K562 (cell line): ENCODE measurements around the gene ENOSF1.

Experiments used
- CREB3L1 ChIP-seq: fragments of 450-650 bp; IDR thresholded peaks from 2 replicates; pipeline ENCODE4 v1.6.1; 2014; ENCODE audit warnings: low read depth, mild to moderate bottlenecking, moderate library complexity, borderline replicate concordance
- EP300 ChIP-seq: IDR thresholded peaks from 2 replicates; pipeline ENCODE4 v1.6.1; 2012; ENCODE audit warnings: low read length, improper control_type of control experiment
- KLF16 ChIP-seq: IDR thresholded peaks from 2 replicates; pipeline ENCODE4 v1.6.1; 2016; ENCODE audit warnings: antibody characterized with exemption
- NR2C2 ChIP-seq, 2 experiments: fragments of 200-800 bp in 1 of 2; sonication (Bioruptor generic) in 1 of 2; sonication (generic) in 1 of 2; formaldehyde crosslinking in 1 of 2; IDR thresholded peaks; 2 replicates each; pipeline versions ENCODE4 v1.6.1 to v1.8.0; 2016 to 2022; ENCODE audit warnings: mild to moderate bottlenecking in 1 of 2, missing compliant biosample characterization in 1 of 2, missing genetic modification characterization in 1 of 2, missing genetic modification reagents in 1 of 2
- RBBP5 ChIP-seq: fragments of 200-600 bp; sonication (generic); IDR thresholded peaks from 2 replicates; pipeline ENCODE4 v1.6.1; 2012; ENCODE audit warnings: borderline replicate concordance, mild to moderate bottlenecking, low read length, control low read depth, inconsistent platforms; ENCODE audit not compliant: insufficient read depth, poor library complexity, severe bottlenecking
- REST ChIP-seq, 2 experiments: fragments of 450-650 bp; formaldehyde crosslinking in 1 of 2; IDR thresholded peaks; 2 replicates each; pipeline versions ENCODE4 v1.4.0 to v1.6.1; 2014 to 2020; ENCODE audit warnings: mild to moderate bottlenecking in 2 of 2, borderline replicate concordance in 1 of 2, low read depth in 1 of 2
- SIRT6 ChIP-seq: IDR thresholded peaks from one replicate; pipeline ENCODE4 v1.6.1; 2012; ENCODE audit warnings: low read depth, mild to moderate bottlenecking, control low read depth, inconsistent platforms, low read length, moderate library complexity
- SNAPC5 ChIP-seq: fragments of 250-450 bp; sonication (Bioruptor Pico); IDR thresholded peaks from 2 replicates; pipeline ENCODE4 v1.8.0; 2021; ENCODE audit warnings: moderate library complexity, mild to moderate bottlenecking, inconsistent platforms
- SP2 ChIP-seq: IDR thresholded peaks from 2 replicates; pipeline ENCODE4 v1.6.1; 2011; ENCODE audit warnings: mild to moderate bottlenecking, low read depth, low read length, moderate library complexity; ENCODE audit not compliant: poor library complexity, severe bottlenecking; ENCODE audit errors: extremely low read depth
- TGIF2 ChIP-seq: sonication (generic); formaldehyde crosslinking; IDR thresholded peaks from 2 replicates; pipeline ENCODE4 v1.8.1; 2022; ENCODE audit warnings: mild to moderate bottlenecking, missing genetic modification reagents, moderate library complexity
- ZKSCAN1 ChIP-seq: fragments of 150-350 bp; IDR thresholded peaks from 2 replicates; pipeline ENCODE4 v1.6.1; 2016; ENCODE audit warnings: low read depth, low read length
- TF ChIP-seq, protein P1 (sequence below): fragments of 450-650 bp; IDR thresholded peaks from 2 replicates; pipeline ENCODE4 v1.6.1; 2016; ENCODE audit warnings: borderline replicate concordance
- TF ChIP-seq, protein P2 (sequence below): sonication (generic); formaldehyde crosslinking; IDR thresholded peaks from 2 replicates; pipeline ENCODE4 v1.8.1; 2023; ENCODE audit warnings: mild to moderate bottlenecking, missing genetic modification reagents

- TF ChIP-seq SP2 (no peak), SIRT6 (no peak), KLF16 (peak; percentile 69), RBBP5 (no peak), CREB3L1 (no peak), SNAPC5 (CRISPR knock-in tag) (no peak), TGIF2 (CRISPR knock-in tag) (no peak), NR2C2 (CRISPR knock-in tag; IDR thresholded peaks at IDR 0.05) (no peak), NR2C2 (tag; IDR thresholded peaks at IDR 0.05) (no peak), REST (IDR thresholded peaks at IDR 0.05; ENCODE audit: borderline replicate concordance) (no peak), REST (CRISPR knock-in tag; IDR thresholded peaks at IDR 0.05; ENCODE audit: low read depth) (no peak), ZKSCAN1 (no peak), EP300 (peak; percentile 82)
- TF ChIP-seq, protein P1, sequence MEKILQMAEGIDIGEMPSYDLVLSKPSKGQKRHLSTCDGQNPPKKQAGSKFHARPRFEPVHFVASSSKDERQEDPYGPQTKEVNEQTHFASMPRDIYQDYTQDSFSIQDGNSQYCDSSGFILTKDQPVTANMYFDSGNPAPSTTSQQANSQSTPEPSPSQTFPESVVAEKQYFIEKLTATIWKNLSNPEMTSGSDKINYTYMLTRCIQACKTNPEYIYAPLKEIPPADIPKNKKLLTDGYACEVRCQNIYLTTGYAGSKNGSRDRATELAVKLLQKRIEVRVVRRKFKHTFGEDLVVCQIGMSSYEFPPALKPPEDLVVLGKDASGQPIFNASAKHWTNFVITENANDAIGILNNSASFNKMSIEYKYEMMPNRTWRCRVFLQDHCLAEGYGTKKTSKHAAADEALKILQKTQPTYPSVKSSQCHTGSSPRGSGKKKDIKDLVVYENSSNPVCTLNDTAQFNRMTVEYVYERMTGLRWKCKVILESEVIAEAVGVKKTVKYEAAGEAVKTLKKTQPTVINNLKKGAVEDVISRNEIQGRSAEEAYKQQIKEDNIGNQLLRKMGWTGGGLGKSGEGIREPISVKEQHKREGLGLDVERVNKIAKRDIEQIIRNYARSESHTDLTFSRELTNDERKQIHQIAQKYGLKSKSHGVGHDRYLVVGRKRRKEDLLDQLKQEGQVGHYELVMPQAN = no peak
- TF ChIP-seq, protein P2, sequence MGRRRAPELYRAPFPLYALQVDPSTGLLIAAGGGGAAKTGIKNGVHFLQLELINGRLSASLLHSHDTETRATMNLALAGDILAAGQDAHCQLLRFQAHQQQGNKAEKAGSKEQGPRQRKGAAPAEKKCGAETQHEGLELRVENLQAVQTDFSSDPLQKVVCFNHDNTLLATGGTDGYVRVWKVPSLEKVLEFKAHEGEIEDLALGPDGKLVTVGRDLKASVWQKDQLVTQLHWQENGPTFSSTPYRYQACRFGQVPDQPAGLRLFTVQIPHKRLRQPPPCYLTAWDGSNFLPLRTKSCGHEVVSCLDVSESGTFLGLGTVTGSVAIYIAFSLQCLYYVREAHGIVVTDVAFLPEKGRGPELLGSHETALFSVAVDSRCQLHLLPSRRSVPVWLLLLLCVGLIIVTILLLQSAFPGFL (CRISPR knock-in tag) = no peak
Measured at GRCh38 chr18:755506-755905, 43.1 kb upstream of the ENOSF1 start.
